NOMO-1 (cell line): ENCODE results near the gene DYDC2.
"Not testable (repeated sequence)": the region's sequence is repeated elsewhere in the genome, so short reads cannot be mapped to it uniquely, and the experiment has no call there.

ENCODE experiments used
- DNase-seq, 2 experiments: peaks; one replicate each; lab custom pipeline; 2025; ENCODE audit not compliant: unreplicated experiment in 2 of 2; lab: John Stamatoyannopoulos, UW

The DYDC2 gene

DNA sequence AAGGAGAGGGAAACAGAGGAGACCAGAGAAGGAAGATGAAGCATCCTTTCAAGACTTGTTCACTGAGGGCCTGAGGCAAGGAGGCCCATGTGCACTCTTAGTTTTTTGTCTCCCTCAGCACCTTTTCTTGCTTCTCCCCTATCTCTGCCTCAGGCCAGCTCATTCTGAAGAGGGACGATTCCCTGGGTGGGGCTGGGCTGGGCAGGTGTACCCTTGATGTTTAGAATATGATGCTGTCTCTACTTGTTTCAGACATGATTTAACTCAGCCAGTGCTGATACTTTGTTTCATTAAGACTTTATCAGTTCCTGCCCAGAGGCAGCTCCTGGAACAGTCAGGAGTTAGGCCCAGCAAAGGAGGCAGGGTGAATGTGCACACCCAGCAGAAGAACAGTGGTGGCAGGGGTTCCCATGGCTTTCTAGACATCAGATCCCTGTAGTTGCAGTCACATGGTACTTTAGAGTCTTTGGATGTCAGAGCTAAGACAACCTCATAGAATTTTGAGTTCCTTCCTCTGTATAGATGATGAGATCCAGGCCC is 55.2 kb downstream of the DYDC2 start:
- DNase-seq, result no peak

DNA sequence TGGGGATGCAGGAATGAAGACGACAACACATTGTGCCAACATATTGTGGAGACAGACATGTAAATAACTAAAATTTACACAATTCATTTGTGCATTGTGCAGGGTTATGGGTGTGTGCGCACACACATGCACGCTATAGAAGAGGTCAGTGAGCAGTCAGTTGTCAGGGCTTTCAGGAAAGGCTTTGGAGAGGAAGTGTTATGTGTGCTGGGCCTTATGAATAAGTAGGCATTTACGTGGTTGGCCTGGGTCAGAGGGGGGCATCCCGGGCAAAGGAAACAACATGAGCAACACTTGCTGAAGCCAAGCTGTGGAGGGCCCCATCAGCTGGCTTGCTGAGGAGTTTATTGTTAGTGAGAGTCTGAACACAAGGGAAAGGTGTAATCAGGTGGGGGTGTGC is 55.9 kb downstream of the DYDC2 start:
- no peak for DNase-seq

DNA sequence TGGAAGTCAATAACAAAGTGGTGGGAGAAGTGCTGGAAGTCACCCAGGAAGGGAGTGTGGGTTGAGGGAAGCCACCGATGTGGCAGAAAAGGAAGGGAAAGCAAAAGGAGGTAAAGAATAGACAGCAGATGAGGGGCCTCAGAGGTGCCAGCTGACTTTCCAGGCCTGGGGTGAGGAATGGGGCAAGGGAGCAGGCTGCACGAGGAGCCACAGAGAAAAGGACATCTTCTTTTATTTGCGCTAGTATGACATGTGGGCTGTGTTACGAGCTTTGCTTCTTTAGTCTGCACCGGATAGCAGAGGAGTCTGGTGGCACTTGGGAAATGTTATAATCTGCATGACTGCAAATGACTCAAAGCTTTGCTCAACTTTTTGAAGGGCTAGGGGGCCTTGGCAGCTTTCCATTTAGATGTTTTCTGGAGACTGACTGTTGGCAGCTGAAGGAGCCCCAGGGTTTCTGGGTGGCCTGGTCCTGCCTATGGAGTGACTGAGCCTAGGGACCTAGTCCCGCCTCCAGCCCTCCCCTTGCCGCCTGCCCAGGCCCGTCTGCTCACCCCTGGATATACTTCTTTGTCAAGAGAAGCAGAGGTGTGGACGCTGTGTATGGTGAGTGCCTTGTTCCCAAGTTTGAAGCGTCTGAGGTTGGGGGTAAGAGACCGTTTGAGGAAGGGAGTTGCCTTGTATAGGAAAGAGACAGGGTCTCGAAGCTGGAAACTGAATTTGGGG is 56.9 kb downstream of the DYDC2 start:
- no peak for DNase-seq

DNA sequence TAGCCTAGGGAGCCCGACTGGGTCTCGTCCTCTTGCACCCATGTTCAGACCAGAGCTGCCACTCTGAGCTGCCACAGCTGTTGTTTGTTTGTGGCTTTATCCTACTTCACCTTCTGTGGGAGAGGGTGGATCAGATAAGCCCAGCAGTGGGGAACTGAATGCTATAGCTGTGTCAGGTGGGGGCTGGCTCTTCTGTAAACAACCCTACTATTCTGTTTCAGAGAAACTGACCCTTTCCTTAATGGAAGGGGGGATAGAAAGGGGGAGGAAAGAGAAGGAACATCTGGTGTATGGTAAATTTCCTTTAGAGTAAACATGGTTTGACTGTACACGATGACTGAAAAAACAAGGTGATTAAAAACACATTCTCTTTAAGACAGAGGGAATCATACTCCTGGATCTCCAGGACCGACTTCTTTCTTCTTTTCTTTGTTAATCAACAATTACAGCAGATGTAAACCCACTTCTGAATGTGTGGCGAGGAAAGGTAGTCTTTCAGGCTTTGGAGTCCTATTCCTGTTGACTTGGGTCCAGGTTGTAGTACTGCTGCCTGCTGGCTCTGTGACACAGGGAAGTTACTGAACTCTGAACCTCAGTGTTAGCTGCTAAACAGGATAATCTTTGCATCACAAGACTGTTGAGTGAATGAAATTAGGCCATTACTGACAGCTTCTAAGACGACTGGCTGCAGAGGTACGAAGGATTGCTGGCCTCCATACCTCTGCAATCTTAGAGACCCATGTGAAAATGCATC is 57.7 kb downstream of the DYDC2 start:
- DNase-seq, result no peak

DNA sequence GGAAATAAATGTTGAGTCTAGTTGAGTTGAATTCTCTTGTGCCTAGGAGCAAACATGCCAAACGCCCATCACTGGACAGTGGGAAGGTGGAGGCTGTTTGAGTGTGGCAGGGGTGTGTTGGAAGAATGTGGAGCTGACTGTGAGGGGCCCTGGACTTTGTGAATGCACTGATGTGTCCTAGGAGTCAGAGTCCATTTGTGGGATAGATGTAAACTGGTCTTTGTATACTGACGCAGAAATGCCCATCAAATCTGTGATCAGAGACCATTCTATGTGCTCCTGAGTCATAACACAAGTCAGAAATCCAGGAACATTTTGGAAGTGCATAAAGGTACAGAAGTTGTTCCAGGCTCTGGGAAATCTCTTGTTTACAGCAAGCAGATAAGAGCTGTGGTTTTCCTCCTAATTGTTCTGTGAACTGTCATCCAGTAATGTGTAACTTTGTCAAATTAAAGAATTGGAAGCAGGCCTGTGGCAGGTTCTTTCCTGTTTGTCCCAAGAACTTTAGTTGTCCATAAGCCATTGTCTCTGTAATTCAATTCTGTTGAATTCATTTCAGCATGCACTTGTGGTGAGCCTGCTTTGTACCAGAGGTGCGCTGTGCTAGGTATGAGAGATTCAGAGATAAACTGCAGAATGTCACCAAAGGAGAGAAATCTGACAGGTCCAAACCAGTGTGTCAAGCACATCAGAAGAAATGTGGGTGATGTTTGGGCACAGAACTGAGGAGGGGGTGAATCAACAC is 59.3 kb downstream of the DYDC2 start:
- no peak for DNase-seq

DNA sequence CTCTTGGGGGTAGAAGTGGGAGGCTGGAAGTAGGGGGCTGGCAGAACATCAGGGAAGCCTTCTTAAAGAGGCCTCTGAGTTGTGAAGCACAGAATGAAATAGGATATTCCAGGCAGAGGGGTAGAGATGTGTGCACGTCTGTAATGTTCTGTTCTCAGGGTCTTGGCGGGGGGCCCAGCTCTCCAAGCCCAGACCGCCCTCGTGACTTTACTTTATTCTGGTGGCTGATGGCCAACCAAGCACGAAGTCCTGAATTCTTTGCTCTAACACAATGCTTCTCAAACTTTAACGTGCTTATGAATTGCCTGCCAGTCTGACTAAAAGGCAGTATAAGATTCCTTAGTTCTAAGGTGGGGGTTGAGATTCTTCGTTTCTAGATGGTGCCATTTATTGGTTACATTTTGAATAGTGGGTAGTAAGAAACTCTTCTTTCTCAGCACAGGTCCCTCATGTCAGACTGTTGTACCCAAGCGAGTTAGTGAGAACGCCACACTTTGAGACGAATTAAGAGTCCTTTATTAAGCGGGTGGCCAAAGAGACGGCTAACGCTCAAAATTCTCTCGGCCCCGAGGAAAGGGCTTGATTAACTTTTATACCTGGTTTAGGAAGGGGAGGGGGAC is 60.0 kb downstream of the DYDC2 start:
- DNase-seq, result no peak

DNA sequence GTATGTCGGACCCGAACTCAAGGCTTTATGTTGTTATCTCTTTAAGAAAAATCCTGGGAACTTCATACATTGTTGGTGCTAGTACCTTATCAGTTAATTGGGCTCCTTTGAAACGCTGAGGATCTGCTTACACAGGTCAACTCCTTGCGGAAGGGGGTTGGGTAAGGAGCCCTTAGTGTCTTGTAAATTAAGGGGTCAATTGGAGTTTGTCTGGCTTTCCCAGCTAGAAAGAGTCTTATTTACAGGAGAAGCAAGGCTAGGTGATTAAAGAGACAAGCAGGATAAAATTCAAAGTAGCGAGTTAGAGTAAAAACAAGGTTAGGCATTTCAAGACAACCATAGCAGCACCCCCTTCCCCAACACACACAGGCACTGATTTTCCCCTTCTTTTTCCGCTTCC is 60.7 kb downstream of the DYDC2 start:
- DNase-seq, result not testable (repeated sequence)
